Thymus (tissue), 11 donors: Measurements from ENCODE around the gene TBX4. TPM values are rescaled to one million over a fixed set of nuclear protein-coding genes. Genes with fewer than 3 reads are reported as not detected.

Experiments
- DNase-seq, 9 donors: peaks; one replicate each; pipeline ENCODE4 v3.0.0-alpha.2; 2013; ENCODE audit warnings: low spot score in 9 of 9, low read depth in 6 of 9, missing footprints in 1 of 9
- H3K27ac ChIP-seq, 2 donors: one replicate each; pipeline ENCODE4 v1.5.1; 2013; ENCODE audit warnings: control low read depth in 1 of 2, low read depth in 1 of 2, low read length in 1 of 2, mild to moderate bottlenecking in 1 of 2, moderate library complexity in 1 of 2
- H3K27me3 ChIP-seq, 2 donors: one replicate each; pipeline ENCODE4 v1.5.1; 2013; ENCODE audit warnings: low read length in 1 of 2; ENCODE audit not compliant: control insufficient read depth in 2 of 2, insufficient read depth in 1 of 2
- H3K36me3 ChIP-seq, 2 donors: one replicate each; pipeline ENCODE4 v1.5.1; 2013; ENCODE audit warnings: low read length in 1 of 2, mild to moderate bottlenecking in 1 of 2, moderate library complexity in 1 of 2; ENCODE audit not compliant: control insufficient read depth in 2 of 2, insufficient read depth in 2 of 2
- H3K4me1 ChIP-seq, 2 donors: one replicate each; pipeline ENCODE4 v1.5.1; 2013; ENCODE audit warnings: low read length in 2 of 2; ENCODE audit not compliant: control insufficient read depth in 2 of 2, insufficient read depth in 2 of 2
- H3K4me3 ChIP-seq, 2 donors: one replicate each; pipeline ENCODE4 v1.5.1; 2013; ENCODE audit warnings: low read length in 2 of 2, control low read depth in 1 of 2, mild to moderate bottlenecking in 1 of 2
- H3K9me3 ChIP-seq, 2 donors: one replicate each; pipeline ENCODE4 v1.5.1; 2013; ENCODE audit warnings: low read length in 1 of 2, mild to moderate bottlenecking in 1 of 2; ENCODE audit not compliant: control insufficient read depth in 2 of 2, insufficient read depth in 1 of 2
- WGBS: extraction: QIAGEN DNeasy Blood & Tissue Kit; methylation state at CpG from one replicate; pipeline ENCODE4 v1.1.7; 2013; 5-methylcytosine and 5-hydroxymethylcytosine counted together
- polyA plus RNA-seq: library from polyadenylated mRNA; stranded (reverse); fragments of 200-250 nt; gene quantifications from one replicate; pipeline ENCODE4 v1.2.3, GENCODE V29; 2013
- total RNA-seq: library from RNA; stranded (reverse); fragments of 120-200 nt; gene quantifications from one replicate; pipeline ENCODE4 v1.2.4, GENCODE V29; 2013
- donor health status: healthy.

TBX4 gene
- total and polyA plus RNA-seq, 2 donors: 0.11 to 0.14 TPM

DNA sequence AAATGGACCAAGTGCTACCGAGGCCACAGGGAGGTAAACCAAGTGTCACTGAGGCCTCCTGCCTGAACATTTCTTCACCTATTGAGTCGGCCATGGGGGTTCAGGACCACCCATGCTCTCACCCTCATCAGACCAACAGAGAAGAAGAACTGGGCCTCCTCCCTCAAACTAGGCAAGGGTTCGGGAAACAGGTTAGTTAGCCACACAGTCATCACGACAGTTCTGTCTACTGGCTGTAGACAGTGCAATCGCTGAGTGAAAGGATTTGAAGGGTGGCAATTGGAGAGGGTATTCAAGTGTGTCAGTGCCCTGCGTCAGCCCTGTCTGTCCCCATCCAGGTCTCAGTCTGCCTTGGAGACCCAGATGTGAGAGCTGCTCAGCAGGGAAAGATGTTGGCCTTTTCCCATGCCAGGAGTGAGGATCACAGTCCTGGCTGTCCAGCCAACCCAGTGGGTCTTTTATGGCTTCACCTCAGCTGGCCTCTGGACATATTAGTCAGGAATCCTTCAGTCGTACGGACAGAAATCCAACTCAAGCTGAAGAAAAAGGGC, 32.7 kb upstream of the TBX4 start:
- Histone ChIP-seq H3K4me3 (no peak overlapping the region), H3K36me3 (no peaks in the 10 kb centered on the region), H3K9me3 (no peaks in the 10 kb centered on the region), H3K27me3 (peaks cover 20 to 75% of the 10 kb centered on the region in 2 donors), H3K27ac (no peak overlapping the region), H3K4me1 (peaks cover 0 to 4% of the 10 kb centered on the region in 2 donors)
- 93% methylated on average over 8 of the region's 8 CpGs for WGBS
- no peak for DNase-seq

DNA sequence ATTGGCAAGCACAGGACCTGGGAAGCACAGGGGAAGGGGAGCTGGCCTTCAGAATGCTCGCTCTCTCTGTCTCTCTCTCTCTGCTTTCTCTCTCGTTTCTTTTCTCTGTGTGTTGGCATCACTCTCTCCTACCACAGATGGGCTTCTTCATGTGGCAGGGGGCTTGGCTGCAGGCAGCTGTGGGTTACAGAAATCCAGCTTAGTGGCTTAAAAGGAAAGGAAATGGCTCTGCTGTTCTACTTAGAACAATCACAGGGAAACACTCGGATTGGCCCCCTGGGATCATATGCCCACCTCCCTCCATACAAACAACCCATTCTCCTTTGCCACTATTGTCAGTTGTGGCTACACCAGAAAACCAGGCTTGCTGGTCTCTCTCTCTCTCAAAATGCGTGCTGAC, 32.2 kb upstream of the TBX4 start:
- Histone ChIP-seq H3K27ac (no peak overlapping the region), H3K36me3 (no peaks in the 10 kb centered on the region), H3K4me1 (peaks cover 0 to 4% of the 10 kb centered on the region in 2 donors), H3K4me3 (no peak overlapping the region), H3K9me3 (no peaks in the 10 kb centered on the region), H3K27me3 (peaks cover 17 to 74% of the 10 kb centered on the region in 2 donors)
- no peak for DNase-seq
- WGBS: 71% methylated on average over 4 of the region's 4 CpGs

DNA sequence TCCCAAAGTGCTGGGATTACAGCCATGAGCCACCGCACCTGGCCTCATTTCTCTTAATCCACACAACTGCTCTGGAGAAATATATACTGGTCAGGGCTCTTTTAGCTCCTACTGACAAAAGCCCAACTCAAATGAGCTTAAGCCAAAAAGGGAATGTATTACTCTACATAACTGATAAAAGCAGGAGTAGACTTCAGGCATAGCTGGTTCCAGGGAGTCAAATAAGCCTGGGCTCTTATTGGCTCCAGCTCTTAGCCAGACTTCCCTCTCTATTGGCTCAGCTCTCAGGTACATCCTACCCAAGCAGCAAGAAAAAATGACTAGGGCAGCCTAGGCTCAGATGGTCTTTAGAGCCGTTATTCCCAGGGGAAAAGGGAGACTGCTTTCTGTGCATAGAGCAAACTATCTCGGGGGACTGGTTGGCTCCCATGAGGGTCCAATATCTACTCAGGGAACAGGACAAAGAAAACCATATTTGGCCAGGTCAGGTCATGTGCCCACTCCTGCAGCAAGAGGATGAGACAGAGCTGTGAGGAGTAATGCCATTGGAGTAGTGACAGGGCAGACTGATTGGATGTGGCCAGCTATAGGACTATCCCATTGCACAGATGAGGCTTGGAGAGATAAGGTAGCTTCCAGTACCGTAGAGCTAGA, 31.4 kb upstream of the TBX4 start:
- no peaks in the 10 kb centered on the region for H3K9me3 ChIP-seq
- H3K27ac ChIP-seq: no peak overlapping the region
- peaks cover 0 to 4% of the 10 kb centered on the region in 2 donors for H3K4me1 ChIP-seq
- H3K27me3 ChIP-seq: peaks cover 14 to 73% of the 10 kb centered on the region in 2 donors
- WGBS: 95% methylated on average over 4 of the region's 4 CpGs
- H3K4me3 ChIP-seq: no peak overlapping the region
- DNase-seq: no peak
- no peaks in the 10 kb centered on the region for H3K36me3 ChIP-seq

DNA sequence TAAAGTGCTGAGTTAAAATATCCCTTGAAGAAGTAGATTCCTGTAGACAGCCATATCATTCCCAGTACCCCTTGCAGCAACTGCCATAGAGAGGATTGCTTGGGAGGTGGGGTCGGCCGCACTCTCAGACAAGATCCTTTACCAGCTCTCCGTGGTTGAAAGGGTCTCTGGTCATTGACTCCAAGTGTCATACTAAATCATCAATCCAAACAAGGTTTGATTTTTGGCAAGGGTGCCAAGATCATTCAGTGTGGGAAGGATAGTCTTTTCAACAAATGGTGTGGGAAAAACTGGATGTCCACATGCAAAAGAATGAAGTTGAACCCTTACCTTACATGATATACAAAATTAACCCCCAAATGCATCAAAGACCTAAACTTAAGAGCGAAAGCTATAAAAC, 30.8 kb upstream of the TBX4 start:
- H3K4me1 ChIP-seq: peaks cover 0 to 4% of the 10 kb centered on the region in 2 donors
- 93% methylated on average over 4 of the region's 4 CpGs for WGBS
- no peaks in the 10 kb centered on the region for H3K36me3 ChIP-seq
- DNase-seq: no peak
- peaks cover 13 to 70% of the 10 kb centered on the region in 2 donors for H3K27me3 ChIP-seq
- no peak overlapping the region for H3K27ac ChIP-seq
- no peak overlapping the region for H3K4me3 ChIP-seq
- no peaks in the 10 kb centered on the region for H3K9me3 ChIP-seq

DNA sequence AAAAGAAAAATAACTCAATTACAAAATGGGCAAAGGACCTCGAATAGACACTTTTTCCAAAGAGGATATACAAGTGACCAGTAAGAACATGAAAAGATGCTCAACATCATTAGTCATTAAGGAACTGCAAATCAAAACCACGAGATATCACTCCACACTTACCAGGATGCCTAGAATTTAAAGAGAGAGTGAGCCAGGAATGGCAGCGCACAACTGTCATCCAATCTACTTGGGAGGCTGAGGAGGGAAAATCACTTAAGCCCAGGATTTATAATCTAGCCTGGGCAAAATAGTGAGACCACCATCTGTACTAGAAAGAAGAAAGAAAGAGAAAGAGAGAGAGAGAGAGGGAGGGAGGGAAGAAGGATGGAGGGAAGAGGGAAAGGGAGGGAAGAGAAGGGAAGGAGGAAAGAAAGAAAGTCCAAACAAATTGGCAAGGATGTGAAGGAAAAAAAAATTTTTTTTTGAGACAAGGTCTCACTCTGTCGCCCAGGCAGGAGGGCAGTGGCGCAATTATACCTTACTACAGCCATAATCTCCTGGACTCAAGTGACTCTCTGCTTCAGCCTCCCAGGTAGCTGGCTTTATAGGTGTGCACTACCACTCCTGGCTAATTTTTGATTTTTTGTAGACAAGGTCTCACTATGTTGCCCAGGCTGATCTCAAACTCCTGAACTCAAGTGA, 30.0 kb upstream of the TBX4 start:
- H3K9me3 ChIP-seq: no peaks in the 10 kb centered on the region
- WGBS: 86% methylated on average over 5 of the region's 5 CpGs
- no peaks in the 10 kb centered on the region for H3K4me1 ChIP-seq
- no peak overlapping the region for H3K27ac ChIP-seq
- H3K4me3 ChIP-seq: no peak overlapping the region
- H3K27me3 ChIP-seq: peaks cover 9 to 65% of the 10 kb centered on the region in 2 donors
- H3K36me3 ChIP-seq: no peaks in the 10 kb centered on the region
- no peak for DNase-seq

DNA sequence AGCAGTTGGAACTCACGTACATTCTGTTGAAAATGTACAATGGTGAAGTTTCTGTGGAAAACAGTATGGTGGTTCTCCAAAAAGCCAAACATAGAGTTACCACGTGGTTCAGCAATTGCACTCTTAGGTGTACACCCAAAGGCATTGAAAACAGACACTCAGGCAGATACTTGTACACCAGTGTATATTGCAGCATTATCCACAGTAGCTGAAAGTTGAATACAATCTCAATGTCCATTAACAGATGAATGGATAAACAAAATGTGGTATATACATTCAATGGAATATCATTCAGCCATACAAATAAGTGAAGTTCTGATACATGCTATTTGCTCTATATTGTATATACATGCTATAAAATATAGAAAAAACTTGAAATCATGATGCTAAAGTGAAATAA, 29.4 kb upstream of the TBX4 start:
- Histone ChIP-seq H3K36me3 (no peaks in the 10 kb centered on the region), H3K4me1 (no peaks in the 10 kb centered on the region), H3K27me3 (peaks cover 9 to 63% of the 10 kb centered on the region in 2 donors), H3K27ac (no peak overlapping the region), H3K9me3 (no peaks in the 10 kb centered on the region), H3K4me3 (no peak overlapping the region)
- WGBS: 51% methylated on average over 2 of the region's 2 CpGs
- DNase-seq: no peak

DNA sequence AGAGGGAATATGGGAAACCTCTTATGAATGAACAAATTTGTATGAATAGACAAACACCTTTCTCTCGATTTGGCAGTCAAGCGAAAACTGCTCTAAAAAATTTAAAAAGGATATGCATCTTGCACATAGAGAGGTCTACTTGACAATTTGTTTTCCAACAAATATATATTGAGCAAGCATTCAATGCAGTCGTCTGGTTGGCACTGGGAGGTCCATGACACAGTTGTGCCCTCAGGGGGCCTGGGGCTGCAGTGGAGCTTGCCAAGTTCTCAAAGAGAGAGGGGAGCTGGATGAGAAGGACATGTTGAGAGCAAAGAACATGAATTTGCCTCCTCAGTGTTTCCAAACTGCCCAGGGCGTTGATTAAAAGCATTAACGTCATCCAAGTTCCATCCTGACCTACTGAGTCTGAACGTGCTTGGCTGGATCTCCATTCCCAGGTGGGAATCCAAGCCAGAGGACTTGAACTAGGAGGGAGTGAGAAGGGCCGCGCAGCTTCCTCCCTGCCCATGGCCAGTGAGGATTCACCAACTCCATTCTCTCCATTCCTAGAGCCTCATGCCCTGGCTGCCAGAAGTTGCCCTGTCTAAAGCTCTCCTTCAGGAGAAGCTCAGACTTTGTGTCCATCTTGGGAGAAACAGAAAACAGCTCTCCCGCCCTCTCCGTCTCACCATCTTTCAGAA, 28.1 kb upstream of the TBX4 start:
- WGBS: 93% methylated on average over 10 of the region's 10 CpGs
- H3K4me3 ChIP-seq: no peak overlapping the region
- H3K4me1 ChIP-seq: no peaks in the 10 kb centered on the region
- H3K27me3 ChIP-seq: peaks cover 9 to 59% of the 10 kb centered on the region in 2 donors
- DNase-seq: no peak
- H3K36me3 ChIP-seq: no peaks in the 10 kb centered on the region
- no peaks in the 10 kb centered on the region for H3K9me3 ChIP-seq
- H3K27ac ChIP-seq: no peak overlapping the region

DNA sequence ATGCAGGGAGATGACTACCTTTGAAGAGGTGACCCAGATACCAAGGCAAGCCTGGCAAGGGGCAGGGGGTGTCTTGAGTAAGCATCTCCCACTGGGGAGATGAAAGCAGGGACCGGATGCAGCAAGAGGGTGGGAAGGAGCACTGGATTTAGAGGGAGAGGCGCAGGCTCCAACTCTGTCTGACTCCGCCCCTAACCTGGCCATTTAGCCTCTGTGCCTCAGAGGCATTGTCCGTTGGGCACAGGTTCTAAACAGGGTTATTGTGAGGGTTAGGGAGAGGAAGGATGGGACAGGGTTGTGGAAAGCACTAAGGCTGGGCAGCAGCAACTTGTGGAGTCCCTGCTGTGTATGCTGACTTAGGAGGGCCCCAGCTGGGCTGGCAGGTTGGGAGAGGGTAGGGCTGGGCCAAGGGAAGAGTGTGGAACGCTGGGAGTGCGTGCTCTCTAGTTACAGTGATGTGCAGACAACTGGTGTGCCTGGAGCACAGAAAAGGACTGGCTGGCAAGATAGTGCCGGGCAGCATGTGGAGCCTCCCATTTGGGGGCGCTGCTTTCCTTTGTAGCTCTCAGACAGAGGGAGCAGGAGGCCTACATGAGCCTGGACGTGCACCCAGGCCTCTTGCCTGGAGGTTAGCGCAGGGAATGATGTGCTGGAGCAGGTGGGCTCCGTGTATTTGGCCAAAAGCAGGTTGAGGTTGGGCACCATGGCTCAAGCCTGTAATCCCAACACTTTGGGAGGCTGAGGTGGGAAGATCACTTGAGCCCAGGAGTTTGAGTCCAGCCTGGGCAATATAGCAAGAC, 26.3 kb upstream of the TBX4 start:
- WGBS: 65% methylated on average over 11 of the region's 11 CpGs
- H3K4me1 ChIP-seq: no peaks in the 10 kb centered on the region
- no peak overlapping the region for H3K27ac ChIP-seq
- no peak for DNase-seq
- H3K27me3 ChIP-seq: peaks cover 5 to 42% of the 10 kb centered on the region in 2 donors
- H3K36me3 ChIP-seq: no peaks in the 10 kb centered on the region
- no peak overlapping the region for H3K4me3 ChIP-seq
- no peaks in the 10 kb centered on the region for H3K9me3 ChIP-seq
